Frontal cortex (tissue), 4 donors: Measurements from ENCODE around the gene CHPF. TPM values are rescaled to one million over a fixed set of nuclear protein-coding genes. Genes with fewer than 3 reads are reported as not detected.

Experiments
- DNase-seq, 2 donors: peaks; one replicate each; pipeline ENCODE4 v3.0.0; 2012; ENCODE audit warnings: low spot score in 2 of 2
- FAIRE-seq: peaks from 2 replicates; lab custom pipeline; 2012; peaks lifted over from hg19 to GRCh38; lab: Jason Lieb, UNC
- total RNA-seq: library from RNA; depleted of rRNA; stranded (reverse); fragments of >200 nt; gene quantifications from one replicate; pipeline ENCODE4 v1.2.3, GENCODE V29; 2014
- donor health status: control.
- donor health status: control.
- donor health status: control.

CHPF gene
- total RNA-seq, 1 donor from 2014 or later: 24.1 TPM

- FAIRE-seq (no peak), DNase-seq (no peak)
Measured at GRCh38 chr2:219537657-219538488, 5.7 kb downstream of the CHPF start.

- DNase-seq (no peak), FAIRE-seq (no peak)
Measured at GRCh38 chr2:219536967-219537366, 6.6 kb downstream of the CHPF start.

GRCh38 chr2:219536425-219536824, 7.2 kb downstream of the CHPF start:
- no peak for FAIRE-seq
- DNase-seq: no peak

- DNase-seq (no peak), FAIRE-seq (no peak)
Measured at GRCh38 chr2:219533930-219534661, 9.5 kb downstream of the CHPF start.

GRCh38 chr2:219532378-219532649, 11.3 kb downstream of the CHPF start:
- DNase-seq: no peak
- FAIRE-seq: no peak

GRCh38 chr2:219531639-219532377, 11.8 kb downstream of the CHPF start:
- no peak for FAIRE-seq
- DNase-seq: no peak

- DNase-seq (peak; percentile 85 to 93), FAIRE-seq (no peak)
Measured at GRCh38 chr2:219530048-219530963, 13.3 kb downstream of the CHPF start.

GRCh38 chr2:219527472-219527871, 16.1 kb downstream of the CHPF start:
- FAIRE-seq: no peak
- no peak for DNase-seq

GRCh38 chr2:219527076-219527394, 16.6 kb downstream of the CHPF start:
- DNase-seq: no peak
- FAIRE-seq: no peak

- no peak for DNase-seq
- no peak for FAIRE-seq
Measured at GRCh38 chr2:219526320-219527075, 17.1 kb downstream of the CHPF start.

- DNase-seq (no peak), FAIRE-seq (no peak)
Measured at GRCh38 chr2:219525533-219526232, 17.9 kb downstream of the CHPF start.

GRCh38 chr2:219524817-219525216, 18.8 kb downstream of the CHPF start:
- FAIRE-seq: no peak
- no peak for DNase-seq

GRCh38 chr2:219523031-219523671, 20.5 kb downstream of the CHPF start:
- DNase-seq (no peak), FAIRE-seq (no peak)

- FAIRE-seq (no peak), DNase-seq (peak in 1 of 2 donors; percentile 77)
Measured at GRCh38 chr2:219522111-219523030, 21.2 kb downstream of the CHPF start.

- no peak for FAIRE-seq
- peak in 1 of 2 donors; percentile 64 for DNase-seq
Measured at GRCh38 chr2:219521066-219521880, 22.3 kb downstream of the CHPF start.

GRCh38 chr2:219520079-219520478, 23.5 kb downstream of the CHPF start:
- DNase-seq: no peak

More at GRCh38 chr2:219520079-219520478, 23.5 kb downstream of the CHPF start:
- no peak for FAIRE-seq
